Stimulated activated CD8-positive, alpha-beta memory T cell treated with anti-CD3 and anti-CD28 coated beads, Interleukin-7, amount 100 ng/mL, for 48 hours (primary cell): Measurements from ENCODE around the gene CNKSR3.

ENCODE experiments used
- DNase-seq, 2 donors: peaks; one replicate each; pipeline ENCODE4 v3.0.0-alpha.2; 2020; ENCODE audit warnings: low read depth in 1 of 2; ENCODE audit errors: extremely low read depth in 1 of 2

The CNKSR3 gene

GRCh38 chr6:154428897-154429296 lies 81.6 kb downstream of the CNKSR3 start:
- no peak for DNase-seq

GRCh38 chr6:154427446-154427845 lies 83.0 kb downstream of the CNKSR3 start:
- DNase-seq = no peak

DNA sequence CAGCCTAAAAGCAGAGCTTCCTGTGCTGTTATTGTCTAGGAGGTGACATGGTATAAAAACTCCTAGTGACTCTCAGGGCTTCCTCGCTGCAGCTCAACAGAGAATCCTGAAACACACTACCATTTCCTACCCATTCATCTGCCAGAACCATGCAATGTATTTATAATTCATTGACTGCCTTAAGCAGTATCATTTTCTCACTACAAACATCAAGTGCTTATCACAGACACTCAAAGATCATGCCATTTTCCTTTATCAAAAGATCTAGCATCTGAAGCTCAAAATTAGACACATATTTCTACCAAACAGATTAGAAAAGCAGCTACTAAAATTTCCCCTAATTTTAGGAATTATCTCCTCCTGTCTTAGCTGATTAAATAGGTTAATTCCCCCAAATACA lies 83.5 kb downstream of the CNKSR3 start:
- DNase-seq = no peak

- no peak for DNase-seq
Measured at GRCh38 chr6:154425034-154425433, 85.5 kb downstream of the CNKSR3 start.

DNA sequence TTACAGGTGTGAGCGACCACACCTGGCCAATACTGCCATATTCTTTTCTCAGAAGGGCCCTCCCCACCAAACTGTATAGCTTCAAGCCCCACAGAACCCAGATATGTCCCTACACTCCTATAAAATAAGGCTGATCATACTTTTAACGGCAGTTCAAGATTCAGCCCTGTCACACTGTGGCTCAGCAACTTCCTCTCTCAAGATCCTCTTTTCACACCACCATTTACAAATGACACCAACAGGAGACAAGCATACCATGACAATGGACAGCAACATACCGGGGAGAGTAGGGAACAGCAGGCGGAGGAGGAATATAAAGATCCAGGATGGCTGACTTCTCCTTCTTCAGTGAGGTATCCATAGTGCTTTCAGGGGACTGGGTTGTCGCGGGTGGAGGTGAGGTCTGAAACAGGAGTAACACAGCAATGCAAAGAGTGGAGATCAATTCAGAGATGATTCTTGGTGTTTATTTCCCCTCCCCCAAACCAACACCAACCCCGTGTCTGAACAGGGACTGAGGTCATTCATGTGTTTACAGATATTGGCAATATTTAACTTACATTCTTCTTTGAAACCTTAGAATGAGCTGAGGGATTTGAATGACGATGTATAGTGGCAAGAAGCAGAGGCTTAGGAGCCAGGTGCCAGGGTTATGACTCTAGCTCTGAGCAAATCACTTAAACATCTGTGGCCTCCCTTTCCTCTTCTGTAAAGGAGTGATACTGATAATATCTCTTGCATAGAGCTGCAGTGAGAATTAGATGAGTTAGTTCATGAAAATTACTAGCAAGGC lies 96.3 kb downstream of the CNKSR3 start:
- no peak for DNase-seq

- no peak for DNase-seq
Measured at GRCh38 chr6:154412106-154412820, 98.2 kb downstream of the CNKSR3 start.

GRCh38 chr6:154411076-154411475 lies 99.4 kb downstream of the CNKSR3 start:
- no peak for DNase-seq

DNA sequence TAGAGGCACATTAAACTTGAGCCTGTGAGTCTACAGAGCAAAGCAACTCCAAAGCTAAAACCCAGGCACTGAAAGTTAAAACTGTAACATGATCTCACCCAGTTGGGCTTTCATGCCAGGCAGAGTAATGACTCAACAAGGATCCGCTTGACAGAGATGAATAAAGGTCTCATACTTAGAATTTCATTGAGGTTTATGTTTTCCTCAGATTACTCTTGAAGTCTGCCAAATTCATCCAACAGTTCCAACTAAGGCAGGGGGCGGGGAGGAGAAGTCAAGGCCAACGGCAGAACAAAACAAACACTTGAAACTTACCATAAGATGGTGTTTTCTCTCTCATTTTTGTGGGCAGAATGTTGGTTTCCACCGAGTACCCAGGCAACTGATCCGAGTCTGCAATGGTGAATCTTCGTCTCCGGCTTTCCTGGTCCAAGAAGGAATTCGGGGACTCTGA lies 99.8 kb downstream of the CNKSR3 start:
- DNase-seq = peak in 1 of 2 donors; percentile 32

GRCh38 chr6:154408891-154409500 lies 101.5 kb downstream of the CNKSR3 start:
- no peak for DNase-seq

- DNase-seq = no peak
Measured at GRCh38 chr6:154407440-154407839, 103.0 kb downstream of the CNKSR3 start.

DNA sequence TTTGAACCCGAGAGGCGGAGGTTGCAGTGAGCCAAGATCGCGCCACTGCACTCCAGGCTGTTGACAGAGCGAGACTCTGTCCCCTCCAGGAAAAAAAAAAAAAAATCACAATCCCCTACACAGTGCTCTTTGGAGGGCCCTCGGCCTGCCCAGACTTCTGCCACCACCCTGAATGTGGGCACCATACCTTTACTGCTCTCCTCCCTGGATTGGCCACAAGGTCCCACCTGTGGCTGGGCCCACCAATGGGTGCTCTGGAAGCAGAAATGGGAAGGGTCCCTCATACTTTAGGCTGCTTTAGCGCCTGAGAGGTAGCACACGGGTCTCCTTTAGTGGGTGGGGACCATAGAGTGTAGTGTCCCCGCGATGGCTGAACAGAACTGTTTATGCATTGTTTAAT lies 103.6 kb downstream of the CNKSR3 start:
- DNase-seq = no peak

GRCh38 chr6:154406301-154406700 lies 104.2 kb downstream of the CNKSR3 start:
- DNase-seq = no peak

DNA sequence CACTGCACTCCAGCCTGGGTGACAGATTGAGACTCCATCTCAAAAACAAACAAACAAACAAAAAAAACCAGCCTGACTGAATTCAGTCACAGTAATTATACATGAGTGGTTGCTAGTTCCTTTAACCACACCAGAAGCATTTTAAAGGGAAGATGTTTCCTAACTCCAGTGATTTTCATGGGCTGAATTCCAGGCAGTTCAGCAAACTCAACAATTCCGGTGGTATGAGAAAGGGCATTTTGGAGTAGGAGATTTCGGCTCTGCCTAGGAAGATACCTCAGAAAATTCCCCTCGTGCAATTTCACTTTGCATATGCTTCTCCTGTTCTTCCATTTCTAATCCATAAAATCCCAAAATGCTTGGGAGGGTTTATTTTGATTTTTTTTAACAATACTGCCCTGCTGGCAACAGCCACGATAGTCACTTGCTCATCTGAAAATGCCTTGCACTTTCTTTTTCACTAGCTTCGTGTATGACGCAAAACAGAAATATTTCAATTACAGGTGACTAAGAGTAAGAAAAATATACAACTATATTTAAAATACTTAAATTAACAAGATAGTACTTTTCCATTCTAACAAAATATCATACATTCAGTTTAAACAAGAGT lies 105.6 kb downstream of the CNKSR3 start:
- no peak for DNase-seq

DNA sequence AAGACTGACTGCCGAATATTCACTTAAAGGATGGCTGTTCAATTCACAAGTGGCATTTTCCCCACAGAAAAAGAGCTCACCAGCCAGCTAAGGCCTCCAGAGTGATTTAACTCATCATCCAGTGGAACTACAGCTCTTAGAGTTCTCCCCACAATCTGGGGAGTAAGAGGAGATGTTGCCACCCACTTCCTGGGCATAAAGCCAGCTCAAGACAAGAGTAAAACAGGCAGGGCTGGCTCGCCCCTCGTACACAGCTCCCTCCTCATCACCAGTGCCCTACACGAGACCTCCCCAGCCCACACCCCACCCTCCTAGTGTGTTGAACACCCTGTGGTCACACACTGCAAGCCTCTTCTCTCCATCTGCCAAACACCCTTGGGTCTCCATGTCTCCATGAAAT lies 106.7 kb downstream of the CNKSR3 start:
- DNase-seq = no peak

DNA sequence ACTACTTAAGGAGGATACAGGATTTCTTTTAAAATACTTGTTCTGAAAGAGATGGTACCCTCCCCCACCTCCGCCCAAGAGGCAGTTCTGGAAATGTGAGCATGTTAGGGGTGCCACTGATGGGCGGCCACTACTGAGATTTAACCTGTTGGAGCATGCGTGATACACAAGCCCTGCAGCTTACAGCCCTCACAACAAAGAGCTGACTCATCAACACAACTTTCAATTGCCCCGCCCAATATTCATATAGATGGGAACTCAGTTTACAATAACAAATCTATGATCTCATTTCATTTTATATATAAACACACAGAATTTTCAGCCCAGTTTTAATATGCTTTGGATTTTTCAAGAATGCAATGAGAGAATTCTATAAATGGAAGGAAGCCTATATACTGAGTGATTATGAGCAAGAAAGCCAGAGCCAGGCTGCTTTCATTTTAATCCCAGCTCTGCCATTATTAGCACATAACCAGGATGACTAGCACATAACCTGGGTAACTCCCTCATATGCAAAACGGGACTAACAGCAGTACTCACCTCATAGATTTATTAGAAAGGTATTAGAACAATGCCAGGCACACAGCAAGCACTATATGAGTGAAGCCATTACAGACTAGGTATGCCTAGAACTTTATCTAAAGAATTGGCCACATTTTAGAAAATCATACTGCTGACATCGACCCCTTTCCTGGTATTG lies 108.3 kb downstream of the CNKSR3 start:
- no peak for DNase-seq

DNA sequence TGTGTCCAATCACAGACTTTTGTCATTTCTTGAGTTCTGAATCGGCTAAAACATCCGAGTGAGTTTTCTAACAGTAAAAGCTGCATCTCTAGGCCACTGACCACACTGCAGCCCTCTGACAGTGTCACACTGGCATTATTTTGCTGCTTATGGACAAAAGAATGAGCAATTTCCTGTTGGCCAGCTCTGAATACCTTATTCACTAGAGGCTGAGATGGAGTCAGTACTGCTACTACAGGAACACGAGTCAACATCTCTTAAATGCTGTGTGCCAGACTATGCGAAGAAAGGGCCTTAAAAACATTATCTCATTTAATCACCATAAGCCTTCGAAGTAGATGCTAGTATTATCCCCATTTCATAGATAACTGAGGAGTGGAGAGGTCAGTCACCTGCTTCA lies 111.4 kb downstream of the CNKSR3 start:
- DNase-seq = no peak

- no peak for DNase-seq
Measured at GRCh38 chr6:154397491-154398195, 112.8 kb downstream of the CNKSR3 start.

GRCh38 chr6:154395878-154396277 lies 114.6 kb downstream of the CNKSR3 start:
- DNase-seq = no peak

GRCh38 chr6:154395316-154395715 lies 115.2 kb downstream of the CNKSR3 start:
- DNase-seq = no peak

- DNase-seq = no peak
Measured at GRCh38 chr6:154394571-154394970, 115.9 kb downstream of the CNKSR3 start.
